ENCODE measurements around the gene MYO1H.

- TF ChIP-seq CTCF (IDR thresholded peaks at IDR 0.05) (no peak), POLR2A (IDR thresholded peaks at IDR 0.05) (no peak)
Measured at GRCh38 chr12:109489016-109489954, 141.6 kb downstream of the MYO1H start.
